ENCODE data around the gene ATP13A4.

The ATP13A4 gene

DNA sequence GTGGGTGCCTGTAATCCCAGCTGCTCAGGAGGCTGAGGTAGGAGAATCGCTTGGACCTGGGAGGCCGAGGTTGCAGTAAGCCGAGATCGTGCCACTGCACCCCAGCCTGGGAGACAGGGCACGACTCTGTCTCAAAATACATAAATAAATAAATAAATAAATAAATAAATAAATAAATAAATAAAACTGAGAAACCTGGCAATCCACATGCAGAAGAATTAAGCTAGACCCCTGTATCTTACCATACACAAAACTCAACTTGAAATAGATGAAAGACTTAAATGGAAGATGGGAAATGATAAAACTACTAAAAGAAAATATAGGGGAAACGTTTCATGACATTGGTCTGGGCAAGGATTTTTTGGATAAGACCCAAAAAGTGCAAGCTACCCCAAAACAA is 58.0 kb downstream of the ATP13A4 start:
- DNase-seq: no peak

DNA sequence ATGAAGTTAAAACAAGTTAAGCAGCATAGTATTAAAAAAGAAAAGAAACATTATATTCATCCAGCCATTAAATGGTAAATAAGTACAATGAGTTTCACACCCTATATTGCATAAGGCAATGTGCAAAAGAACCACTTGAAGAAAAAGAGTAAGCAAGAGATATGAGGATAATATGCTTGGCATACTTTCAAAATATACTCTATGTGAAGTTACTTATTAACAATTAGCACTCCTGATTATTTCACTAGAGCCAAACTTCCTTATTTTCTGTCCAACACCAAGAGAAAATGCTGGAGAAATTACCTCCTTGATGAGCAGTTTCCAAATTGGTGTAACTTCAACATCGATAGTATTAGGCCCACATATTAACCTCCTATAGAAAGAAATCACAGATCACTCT is 63.7 kb downstream of the ATP13A4 start:
- DNase-seq: no peak

DNA sequence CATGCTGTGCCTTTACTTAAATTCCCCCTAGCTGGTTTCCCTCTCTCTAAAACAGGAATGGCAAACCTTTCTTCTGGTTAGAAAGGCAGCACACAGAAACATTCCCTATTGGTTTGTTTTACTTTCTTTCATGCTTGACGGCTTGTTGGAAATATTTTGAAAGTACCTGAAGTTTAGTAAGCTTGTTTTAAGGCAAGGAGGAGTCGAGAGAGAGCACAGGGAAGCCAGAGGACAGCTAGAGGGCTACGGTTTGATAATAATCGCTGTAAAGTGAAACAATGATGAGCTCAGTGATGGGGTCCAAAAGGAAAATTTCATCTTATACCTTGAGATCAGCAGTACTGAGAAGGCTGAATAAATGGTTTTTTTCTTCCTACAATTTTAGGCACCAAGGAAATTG is 64.1 kb downstream of the ATP13A4 start:
- no peak for DNase-seq

DNA sequence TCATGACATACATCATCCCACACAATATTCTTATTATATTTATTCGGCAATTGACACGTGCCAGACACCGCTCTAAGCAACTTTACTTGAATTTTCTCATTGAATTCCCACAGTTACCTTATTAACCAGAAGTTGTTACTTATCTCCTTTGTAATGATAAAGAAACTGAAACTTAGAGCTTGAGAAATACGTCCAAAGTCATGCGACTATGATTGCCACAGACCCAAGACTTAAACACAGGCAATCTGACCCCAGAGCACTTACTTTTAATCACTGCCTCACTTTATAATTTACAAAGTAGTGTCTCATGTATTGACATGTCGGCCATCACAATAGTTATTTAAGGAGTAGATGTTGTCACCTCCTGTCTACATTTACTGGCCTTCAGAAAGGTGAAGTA is 64.7 kb downstream of the ATP13A4 start:
- no peak for DNase-seq

DNA sequence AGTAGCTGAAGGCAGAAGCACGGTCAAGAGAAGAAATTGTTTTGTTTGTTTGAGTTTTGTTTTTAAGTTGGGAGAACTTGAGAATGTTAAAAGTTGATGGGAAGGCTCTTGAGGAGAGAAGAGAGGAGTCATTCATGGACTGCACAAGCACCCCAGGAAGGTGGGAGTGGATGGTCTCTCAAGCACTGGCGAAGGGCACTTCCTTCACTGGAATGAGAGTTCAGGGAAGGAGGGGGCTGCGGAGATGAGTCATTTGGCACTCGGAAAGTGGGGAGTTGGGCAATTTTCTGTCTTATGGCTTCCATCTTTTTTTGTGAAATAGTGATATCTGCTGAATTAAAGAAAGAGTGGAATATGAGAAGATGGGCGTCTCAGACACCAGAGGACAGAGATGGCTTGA is 66.0 kb downstream of the ATP13A4 start:
- DNase-seq: no peak

DNA sequence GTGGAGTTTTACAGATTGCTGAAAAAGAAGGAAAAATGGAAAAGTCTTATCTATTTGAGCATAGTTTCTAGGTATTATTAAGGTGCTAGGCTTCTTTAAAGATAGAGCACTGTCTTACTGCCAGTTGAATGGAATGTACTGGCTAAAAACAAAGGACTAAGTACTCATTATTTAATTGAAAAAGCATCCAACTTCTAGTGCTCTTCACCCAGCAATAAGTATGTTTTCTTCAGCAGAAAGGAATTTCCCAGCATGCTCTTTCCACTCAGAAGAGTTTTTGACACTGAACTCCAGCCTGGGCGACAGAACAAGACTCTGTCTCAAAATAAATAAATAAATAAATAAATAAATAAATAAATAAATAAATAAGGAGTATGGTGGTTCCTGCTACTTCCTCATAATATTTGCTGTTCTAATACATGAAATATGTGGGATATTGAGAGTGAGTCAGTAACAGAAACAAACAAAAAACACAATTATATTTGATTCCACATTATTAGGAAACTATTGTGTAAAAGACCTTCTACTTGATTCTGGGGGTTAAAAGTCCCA is 70.6 kb downstream of the ATP13A4 start:
- DNase-seq: no peak

DNA sequence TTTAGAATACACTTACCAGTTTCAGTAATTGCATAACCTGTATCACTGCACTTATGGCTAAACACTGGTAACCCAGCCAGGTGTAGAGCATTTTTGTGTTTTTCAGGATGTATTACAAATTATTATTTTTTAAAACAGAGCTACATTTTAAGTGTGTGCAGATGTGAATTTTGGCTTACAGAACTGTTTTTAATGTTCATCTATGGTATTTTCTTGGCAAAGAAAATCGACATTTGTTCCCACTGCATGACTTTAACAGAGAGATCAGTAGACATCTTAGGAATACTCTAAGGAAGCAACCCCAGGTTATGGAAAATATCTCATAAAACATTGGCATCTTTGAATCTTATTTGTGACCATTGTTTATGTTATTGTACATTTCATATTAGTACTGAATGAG is 73.3 kb downstream of the ATP13A4 start:
- no peak for DNase-seq

DNA sequence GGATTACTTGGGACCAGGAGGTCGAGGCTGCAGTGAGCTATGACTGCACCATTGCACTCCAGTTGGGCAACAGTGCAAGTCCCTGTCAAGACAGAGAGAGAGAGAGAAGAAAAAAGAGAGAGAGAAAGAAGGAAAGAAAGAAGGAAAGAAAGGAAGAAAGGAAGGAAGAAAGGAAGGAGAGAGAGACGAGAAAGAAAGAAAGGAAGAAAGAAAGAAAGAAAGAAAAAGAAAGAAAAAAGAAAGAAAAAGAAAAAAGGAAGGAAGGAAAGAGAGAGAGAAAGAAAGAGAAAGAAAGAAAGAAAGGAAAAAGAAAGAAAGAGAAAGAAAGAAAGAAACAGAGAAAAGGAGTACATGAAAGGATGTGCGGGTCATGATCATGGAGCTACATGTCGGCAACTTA is 80.2 kb downstream of the ATP13A4 start:
- no peak for DNase-seq

DNA sequence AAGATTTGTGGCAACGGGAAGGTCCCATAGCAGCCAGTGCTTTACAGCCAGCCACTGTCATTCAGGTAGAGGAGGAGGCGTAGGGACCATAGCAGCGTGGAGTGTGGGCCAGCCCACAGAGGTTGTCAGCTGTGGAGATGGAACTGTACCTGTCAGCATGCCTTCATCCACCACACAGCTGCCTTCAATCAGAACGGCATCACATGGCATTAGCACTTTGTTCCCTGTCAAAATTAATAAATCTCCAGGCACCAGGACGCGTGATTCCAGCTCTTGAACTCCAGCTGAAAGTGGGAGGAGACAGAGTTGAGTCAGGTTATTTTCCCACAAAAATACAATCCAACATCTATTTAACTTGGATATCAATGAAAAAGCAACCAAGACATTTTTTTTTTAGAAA is 84.0 kb downstream of the ATP13A4 start:
- DNase-seq: no peak

DNA sequence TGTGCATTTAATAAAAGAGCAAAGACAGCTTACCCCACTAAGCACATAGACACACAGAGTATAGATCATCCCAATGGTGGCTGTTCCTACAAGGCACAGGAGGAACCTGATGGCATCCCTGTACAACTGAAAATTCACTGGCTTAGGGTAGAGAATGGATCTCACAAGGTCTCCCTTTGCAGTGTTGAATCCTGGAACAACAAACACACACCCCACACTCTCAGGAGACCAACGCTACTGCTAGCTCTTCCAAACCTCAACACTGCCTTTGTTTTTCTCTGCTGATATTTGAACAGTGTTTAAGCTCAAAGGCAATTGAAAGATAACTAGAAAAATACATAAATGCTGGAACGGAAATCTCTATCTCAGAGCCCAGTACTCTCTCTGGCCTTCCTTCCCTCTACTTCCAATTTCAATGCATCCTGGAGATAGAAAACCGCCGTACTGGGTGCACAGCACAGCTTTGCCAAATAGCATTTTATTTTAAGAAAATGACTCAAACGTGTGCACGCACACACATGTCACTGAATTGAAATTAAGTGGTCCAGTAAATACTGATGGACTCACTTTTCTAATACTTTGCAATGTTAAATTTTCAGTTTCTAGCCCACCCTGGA is 88.6 kb downstream of the ATP13A4 start:
- DNase-seq: no peak

DNA sequence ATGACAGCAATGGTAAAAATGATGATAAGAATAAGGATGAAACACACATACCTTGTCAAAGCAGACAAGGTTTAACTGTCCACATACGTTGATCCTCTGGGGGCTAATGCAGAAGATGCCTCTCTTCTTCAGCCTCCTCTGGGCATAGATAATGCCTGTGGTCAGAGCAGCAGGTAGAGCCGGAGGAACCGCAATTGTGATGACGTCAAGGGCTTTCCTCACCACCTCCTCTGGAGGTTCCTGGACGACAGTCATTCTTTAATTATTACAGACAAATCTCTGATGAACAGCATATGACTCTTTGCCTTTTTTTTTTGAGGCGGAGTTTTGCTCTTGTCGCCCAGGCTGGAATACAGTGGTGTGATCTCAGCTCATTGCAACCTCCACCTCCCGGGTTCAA is 89.8 kb downstream of the ATP13A4 start:
- DNase-seq: no peak

DNA sequence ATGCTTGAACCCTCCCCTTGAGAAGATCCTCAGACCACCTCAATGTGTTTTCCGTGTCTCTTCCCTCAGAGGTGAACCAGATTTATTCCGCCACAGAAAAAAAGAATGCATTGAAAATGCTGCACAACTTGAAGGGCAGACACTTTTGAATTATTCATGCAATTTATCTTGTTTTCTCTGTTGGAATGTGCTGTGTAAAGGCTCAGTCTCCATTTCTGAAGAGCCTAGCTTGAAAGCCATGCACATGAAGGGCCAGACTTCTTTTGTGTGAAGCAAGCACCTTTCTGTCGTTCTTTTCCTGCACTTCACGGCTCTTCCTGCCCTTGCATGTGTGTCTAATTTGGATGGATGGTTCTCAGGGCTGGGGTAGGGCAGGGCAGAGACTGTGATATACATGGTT is 97.2 kb downstream of the ATP13A4 start:
- no peak for DNase-seq

DNA sequence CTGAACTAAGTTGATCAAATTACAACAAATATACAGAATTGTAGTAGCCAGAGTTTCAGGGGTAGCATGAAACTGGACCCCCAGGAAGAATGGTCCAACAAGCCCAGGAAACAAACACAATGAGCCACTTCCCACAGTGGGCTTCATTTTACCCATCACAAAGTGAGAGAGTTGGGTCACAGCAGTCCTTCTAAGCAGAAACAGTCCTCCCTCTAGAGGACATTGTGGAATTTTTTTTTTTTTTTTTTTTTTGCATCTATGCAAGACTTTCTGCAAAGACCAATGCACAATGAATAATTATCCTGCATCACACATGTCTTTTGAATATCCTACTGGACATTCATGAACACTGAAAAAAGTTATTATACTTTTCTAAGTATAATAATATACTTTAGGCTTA is 102.4 kb downstream of the ATP13A4 start:
- DNase-seq: no peak

DNA sequence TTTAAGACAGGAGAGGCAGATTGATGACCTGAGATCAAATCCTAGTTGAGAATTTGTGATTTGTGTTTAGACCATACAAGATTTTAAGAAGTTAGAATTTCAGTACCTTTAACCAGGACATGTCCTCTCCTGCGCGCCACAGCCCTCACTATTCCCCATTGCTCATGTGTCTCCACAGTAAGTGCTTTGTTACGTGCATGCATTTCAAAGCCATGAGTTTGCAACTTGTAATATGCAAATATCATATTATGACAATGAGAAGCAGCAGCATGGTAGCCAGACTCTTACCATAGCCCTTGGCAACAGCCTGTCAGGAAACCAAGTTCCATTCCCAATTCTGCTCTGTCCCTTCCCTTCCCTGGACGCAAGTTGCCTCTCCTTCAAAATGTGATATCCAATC is 102.8 kb downstream of the ATP13A4 start:
- DNase-seq: no peak

DNA sequence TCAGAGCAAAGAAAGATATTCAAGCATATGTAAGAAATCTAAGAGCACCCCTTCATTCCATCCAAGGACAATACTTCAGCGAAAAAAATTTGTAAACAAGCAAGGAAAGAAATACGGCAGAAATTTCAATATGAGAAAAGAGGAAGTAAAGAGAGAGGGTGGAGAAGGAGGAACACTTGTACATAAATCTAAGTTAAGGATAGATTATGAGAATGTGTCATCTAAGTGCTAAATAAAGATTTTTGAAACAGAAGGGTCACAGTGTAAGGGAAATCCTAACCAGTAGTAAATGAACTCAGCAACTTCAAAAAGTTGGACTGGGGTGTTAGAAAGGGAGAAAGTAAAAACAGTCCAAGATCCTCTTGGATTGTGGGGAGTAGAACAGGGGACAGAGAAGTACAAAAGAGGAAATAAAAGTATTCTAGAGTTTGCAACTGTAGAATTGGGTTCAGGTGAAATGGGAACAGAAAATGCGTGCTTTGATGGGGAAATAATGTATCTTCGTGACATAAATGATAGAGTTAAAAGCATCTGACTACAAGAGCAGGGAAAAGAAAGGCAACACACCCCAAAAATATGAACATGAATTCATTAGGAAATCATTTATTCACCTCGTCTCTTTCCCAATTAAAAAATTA is 107.6 kb downstream of the ATP13A4 start:
- DNase-seq: no peak

DNA sequence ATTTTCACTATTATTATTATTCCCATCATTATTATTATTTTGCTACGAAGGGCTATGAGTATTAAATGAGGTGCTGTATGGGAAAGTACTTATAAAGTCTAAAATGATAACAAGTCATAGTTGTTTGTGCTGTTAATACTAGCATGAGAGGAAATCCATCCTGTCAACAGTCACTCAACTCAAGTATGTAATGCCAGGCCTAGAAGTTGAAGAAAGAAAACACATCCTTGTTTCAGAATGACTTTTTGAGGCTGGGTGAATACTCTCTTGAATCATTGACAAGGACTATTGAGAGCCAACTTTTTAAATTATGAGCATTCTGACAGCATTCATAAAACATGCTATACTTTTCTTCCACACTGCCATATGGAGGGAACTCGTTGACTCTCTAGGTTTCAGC is 115.3 kb downstream of the ATP13A4 start:
- no peak for DNase-seq

DNA sequence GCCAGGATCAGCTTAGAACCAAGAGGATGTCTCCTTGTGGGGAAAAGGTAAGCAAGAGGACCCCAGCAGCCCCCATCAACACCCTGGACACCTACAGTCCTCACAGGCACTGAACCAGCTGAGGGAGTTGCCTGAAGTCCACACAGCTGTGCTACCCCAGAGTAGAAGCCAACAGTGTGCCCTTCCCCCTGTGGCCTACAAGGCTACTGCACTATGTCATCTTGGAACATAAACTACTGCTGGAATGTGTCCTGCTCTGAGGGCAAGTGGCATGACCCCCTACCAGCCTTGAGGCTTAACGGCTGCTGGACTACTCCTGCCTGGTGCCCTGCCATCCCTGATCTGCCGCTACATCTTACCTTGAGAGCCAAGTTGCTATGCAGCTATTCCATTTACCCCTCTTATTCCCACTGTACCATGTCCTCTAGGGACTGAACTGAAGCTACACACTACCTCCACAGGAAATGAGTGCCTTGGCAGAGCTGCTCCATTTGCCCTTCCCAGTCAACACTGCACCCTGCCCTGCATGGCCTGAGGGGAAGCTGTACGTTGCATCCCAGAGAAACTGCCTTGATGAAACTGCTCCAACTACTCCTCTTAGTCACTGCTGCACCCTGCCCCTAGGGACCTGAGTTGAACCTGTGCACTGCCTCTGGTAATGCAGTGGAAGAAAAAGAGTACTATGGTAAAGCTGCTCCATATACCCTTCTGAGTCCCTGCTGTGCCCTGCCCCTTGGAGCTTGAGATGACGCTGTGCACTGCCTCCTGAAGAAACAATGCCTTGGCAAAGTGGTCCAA is 135.9 kb downstream of the ATP13A4 start:
- DNase-seq: no peak

DNA sequence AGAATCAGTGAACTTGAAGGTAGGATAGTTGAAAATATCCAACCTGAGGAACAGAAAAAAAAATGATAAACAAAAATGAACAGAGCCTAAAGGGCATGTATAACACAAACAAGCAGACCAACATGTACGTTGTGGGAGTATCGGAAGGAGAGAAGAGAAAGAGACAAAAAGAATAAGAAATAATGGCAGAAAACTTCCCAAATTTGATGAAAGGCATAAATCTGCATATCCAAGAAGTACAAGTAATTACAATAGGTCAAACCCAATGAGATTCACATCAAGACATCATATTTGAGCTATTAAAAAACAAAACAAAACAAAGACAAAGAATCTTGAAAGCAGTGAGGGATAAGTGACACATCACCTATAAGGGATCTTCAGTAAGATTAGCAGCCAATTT is 138.1 kb downstream of the ATP13A4 start:
- no peak for DNase-seq

DNA sequence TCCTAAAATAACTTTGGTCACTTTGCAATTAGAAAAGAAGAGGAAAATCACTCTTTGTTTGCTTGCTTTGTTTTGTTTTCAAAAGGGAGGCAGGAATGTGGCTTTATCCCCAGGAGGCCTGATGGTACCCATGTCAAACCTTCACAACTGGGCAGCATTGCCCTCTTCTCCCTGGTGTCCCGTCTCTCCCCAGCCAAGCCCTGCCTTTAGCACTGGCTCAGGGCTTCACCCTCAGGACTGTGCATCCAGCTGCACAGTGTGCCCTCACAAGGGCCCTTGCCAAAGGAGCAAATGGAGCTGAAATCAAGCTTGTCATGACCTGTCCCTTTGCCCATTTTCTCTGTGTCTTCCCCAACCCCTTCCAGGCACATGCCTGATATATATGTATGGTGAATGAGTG is 147.0 kb downstream of the ATP13A4 start:
- no peak for DNase-seq

DNA sequence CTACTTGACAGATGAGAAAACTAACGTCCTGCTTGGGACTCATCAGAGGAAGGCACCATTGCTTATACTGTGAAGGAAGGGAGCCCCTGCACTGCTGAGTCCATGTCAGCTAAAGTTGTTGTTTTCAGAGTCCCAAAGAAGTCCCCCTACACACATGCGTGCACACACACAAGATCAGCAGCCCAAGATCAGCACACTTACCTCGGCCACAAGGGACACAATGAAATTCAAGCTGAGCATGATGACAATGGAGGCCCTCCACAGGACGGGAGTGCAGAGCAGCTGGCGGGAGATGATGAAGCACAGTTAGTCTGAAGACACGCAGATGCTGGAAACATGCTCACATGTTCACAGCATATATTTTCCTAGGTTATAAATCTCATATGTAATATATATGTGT is 147.6 kb downstream of the ATP13A4 start:
- DNase-seq: no peak

DNA sequence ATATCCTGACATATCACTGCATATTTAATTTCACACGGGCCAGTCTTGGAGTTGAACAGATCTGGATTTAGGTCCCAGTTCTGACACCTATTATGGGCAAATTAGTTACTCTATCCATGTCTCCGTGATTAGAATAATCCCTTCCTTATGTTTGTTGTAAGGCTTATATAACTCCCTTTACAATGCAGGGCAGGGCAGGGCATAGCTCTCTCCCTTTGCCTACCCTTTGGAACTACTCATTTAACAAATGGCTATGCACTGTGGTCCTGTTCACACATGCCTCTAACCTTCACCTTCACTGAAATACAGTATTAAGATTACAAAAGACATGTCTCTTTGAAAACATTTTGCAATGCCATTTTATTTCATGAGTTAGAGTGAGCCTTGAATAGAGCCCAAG is 151.4 kb downstream of the ATP13A4 start:
- DNase-seq: no peak

DNA sequence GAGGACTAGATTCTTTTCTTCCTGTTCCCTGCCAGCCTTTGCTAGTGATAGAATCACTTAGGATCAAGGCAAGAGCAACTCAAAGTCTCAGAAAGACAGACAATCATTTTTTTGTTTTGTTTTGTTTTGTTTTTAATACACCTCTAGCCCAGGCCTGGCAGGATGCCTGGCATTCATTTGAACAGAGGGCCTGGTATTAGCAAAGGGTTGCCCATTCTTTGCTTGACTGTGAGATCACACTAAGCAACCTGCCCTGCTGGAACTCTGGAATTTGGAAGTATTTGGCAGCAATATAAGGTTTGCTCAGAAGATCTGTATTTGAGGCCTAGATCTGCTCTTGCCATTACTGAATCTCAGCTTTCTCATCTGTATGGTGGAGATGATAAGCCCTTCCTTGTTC is 154.4 kb downstream of the ATP13A4 start:
- DNase-seq: no peak

DNA sequence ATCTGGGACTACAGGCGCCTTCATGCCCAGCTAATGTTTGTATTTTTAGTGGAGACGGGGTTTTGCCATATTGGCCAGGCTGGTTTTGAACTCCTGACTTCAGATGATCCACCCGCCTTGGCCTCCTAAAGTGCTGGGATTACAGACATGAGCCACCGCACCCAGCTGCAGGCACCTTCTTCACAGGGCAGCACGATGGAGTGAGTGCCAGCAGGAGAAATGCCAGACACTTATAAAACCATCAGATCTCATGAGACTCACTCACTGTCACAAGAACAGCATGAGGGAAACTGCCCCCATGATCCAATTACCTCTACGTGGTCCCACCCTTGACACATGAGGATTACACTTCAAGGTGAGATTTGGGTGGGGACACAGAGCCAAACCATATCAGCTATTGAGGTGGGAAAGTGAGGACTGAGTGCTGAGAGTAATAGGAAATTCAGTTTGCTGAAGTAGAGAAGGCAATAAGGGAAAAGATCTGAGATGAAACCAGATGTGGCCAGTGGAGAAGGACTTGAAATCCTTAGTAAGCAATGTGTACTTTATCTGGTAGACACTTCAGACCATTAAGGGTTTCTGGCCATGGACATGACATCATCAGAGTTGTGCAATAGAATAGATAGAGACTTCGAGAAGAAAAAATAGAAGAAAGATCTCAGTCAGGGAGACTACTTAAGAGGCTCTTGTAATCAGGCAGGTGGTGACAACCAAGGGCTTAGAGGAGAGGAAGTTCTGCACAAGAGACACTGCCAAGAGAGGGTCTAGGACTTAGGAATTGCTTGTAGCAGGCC is 158.0 kb downstream of the ATP13A4 start:
- DNase-seq: no peak
